ENCODE data around the gene GPR68.
"Not testable (repeated sequence)": the region's sequence is repeated elsewhere in the genome, so short reads cannot be mapped to it uniquely, and the experiment has no call there.

GPR68 gene

GRCh38 chr14:91228112-91229004 is 16.1 kb downstream of the GPR68 start:
- H3K9me3 ChIP-seq (replicated peaks in 1 of 11): peaks cover 0 to 19% (median 7%) of the 10 kb centered on the region in 11 experiments; a peak in 13 of 22 replicates
- H3K4me3 ChIP-seq: peak overlapping the region in 1 of 10 experiments; percentile 23; a peak in 1 of 20 replicates
- TF ChIP-seq Cebpa-rat (IDR thresholded peaks at IDR 0.05): no peak
- H3K36me3 ChIP-seq: peaks cover 9 to 34% (median 17%) of the 10 kb centered on the region in 11 experiments; a peak in 20 of 22 replicates
- H3K27me3 ChIP-seq: no peaks in the 10 kb centered on the region
- H4K20me1 ChIP-seq: peaks cover 0 to 32% (median 18%) of the 10 kb centered on the region in 11 experiments; a peak in 16 of 22 replicates
- peak overlapping the region in 5 of 11 experiments; percentile 3 to 43 (median 12); a peak in 3 of 22 replicates for H3K9ac ChIP-seq
- H3K4me1 ChIP-seq: peaks cover 62 to 82% (median 74%) of the 10 kb centered on the region in 10 experiments
- peak overlapping the region; percentile 70 to 97 (median 89) for H3K4me2 ChIP-seq
- H3K27ac ChIP-seq: peak overlapping the region in 6 of 11 experiments; percentile 5 to 32 (median 26); a peak in 7 of 22 replicates

GRCh38 chr14:91227183-91227628 is 17.3 kb downstream of the GPR68 start:
- Histone ChIP-seq H3K4me1 (peaks cover 62 to 83% (median 77%) of the 10 kb centered on the region in 10 experiments), H3K4me3 (no peak overlapping the region), H3K9ac (no peak overlapping the region), H3K27me3 (no peaks in the 10 kb centered on the region), H3K36me3 (peaks cover 9 to 38% (median 23%) of the 10 kb centered on the region in 11 experiments; a peak in 20 of 22 replicates), H3K9me3 (replicated peaks in 1 of 11) (peaks cover 0 to 14% (median 7%) of the 10 kb centered on the region in 11 experiments; a peak in 11 of 22 replicates), H4K20me1 (peaks cover 0 to 32% (median 18%) of the 10 kb centered on the region in 11 experiments; a peak in 16 of 22 replicates), H3K27ac (no peak overlapping the region), H3K4me2 (peak overlapping the region; percentile 70 to 97 (median 89))
- TF ChIP-seq Cebpa-rat (IDR thresholded peaks at IDR 0.05): no peak

DNA sequence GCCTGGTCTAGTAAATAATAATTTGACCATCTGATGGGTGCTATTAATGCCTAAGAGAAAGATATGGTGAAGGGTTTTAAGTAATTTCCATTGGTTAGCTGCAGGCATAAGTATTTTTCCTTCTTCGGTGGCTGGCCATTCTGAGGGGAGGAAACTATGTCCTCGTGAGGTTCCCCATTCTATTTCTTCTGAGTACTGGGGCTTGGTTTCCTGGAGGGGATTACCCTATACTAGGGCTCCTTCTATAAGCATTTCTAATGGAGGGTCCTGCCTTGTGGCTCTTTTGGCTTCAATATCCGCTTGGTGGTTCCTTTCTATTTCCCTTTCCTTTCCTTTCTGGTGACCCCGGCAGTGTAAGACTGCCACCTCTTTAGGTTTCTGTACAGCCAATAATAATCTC is 18.1 kb downstream of the GPR68 start:
- H3K4me2 ChIP-seq: peak overlapping the region; percentile 70 to 97 (median 89); a peak in 18 of 22 replicates
- not testable (repeated sequence) for H3K4me3 ChIP-seq, H3K9ac ChIP-seq

DNA sequence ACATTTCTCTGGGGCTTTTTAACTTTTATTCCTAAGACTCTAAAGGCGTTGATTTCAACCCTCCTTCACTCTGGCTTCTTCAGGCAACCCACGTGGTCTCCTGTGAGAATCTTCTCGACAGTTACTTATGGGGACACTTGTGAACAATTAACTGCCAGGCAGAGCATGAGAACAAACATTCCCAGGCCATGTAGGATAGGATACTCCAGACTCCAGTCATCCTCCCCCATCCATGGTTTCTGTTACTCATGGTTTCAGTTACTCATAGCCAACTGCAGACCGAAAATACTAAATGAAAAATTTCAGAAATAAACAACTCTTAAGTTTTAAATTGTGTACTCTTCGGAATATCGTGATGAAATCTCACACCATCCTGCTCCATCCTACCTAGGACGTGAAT is 19.5 kb downstream of the GPR68 start:
- H3K4me3 ChIP-seq: no peak overlapping the region
- H3K27me3 ChIP-seq: no peaks in the 10 kb centered on the region
- H3K36me3 ChIP-seq: peaks cover 12 to 54% (median 39%) of the 10 kb centered on the region in 11 experiments; a peak in 20 of 22 replicates
- H3K9me3 ChIP-seq (replicated peaks in 1 of 11): peaks cover 0 to 4% (median 0%) of the 10 kb centered on the region in 11 experiments; a peak in 1 of 22 replicates
- H3K9ac ChIP-seq: no peak overlapping the region
- peaks cover 49 to 75% (median 64%) of the 10 kb centered on the region in 10 experiments for H3K4me1 ChIP-seq
- H3K27ac ChIP-seq: no peak overlapping the region
- no peak for TF ChIP-seq Cebpa-rat (IDR thresholded peaks at IDR 0.05)
- H3K4me2 ChIP-seq: no peak overlapping the region; a peak in 1 of 22 replicates
- peaks cover 0 to 30% (median 18%) of the 10 kb centered on the region in 11 experiments; a peak in 16 of 22 replicates for H4K20me1 ChIP-seq

More for the DNA sequence above, 18.1 kb downstream of the GPR68 start:
- not testable (repeated sequence) for H3K27ac ChIP-seq; H3K9me3 ChIP-seq (replicated peaks in 1 of 11); H3K27me3 ChIP-seq
- H4K20me1 ChIP-seq: peaks cover 0 to 32% (median 18%) of the 10 kb centered on the region in 11 experiments; a peak in 16 of 22 replicates
- peaks cover 11 to 43% (median 28%) of the 10 kb centered on the region in 11 experiments; a peak in 20 of 22 replicates for H3K36me3 ChIP-seq
- H3K4me1 ChIP-seq: peaks cover 55 to 77% (median 68%) of the 10 kb centered on the region in 10 experiments

DNA sequence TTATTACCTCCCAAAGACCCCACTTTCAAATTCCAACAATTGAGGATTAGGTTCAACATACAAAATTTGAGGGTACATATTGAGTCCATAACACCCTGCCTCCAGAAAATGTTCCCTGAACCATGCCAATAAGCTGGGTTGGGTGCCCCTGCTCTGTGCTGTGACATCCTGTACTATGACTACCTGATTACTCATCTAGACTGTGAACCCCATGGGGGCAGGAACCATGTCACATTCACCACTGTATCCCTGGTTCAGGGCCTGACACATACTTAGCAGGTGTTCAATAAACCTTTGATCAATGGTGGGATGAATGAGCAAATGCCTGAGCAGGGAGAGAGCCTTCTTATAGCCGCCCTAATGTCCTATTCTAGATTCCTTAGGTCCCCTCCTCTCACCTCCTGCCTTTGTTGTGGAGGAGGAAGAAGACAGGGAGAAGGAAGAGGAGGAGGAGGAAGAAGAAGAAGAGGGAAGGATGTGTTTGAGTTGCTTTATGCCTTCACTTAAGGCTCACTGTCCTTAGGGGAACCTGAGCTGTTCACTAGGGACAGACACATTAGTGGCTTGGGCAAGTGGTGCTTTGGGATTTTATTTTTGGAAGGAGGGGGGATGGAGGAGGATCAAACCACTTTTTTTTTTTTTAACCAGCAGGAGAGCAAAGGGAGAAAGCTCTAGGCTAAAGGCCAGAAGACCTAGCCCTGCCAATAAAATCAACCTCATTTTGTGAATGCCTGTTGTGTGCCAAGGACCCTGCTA is 21.3 kb downstream of the GPR68 start:
- Histone ChIP-seq H4K20me1 (peaks cover 0 to 21% (median 4%) of the 10 kb centered on the region in 11 experiments; a peak in 11 of 22 replicates), H3K27ac (no peak overlapping the region), H3K4me2 (peak overlapping the region in 9 of 11 experiments; percentile 8 to 49 (median 18); a peak in 9 of 22 replicates), H3K4me3 (no peak overlapping the region), H3K36me3 (peaks cover 12 to 72% (median 49%) of the 10 kb centered on the region in 11 experiments; a peak in 21 of 22 replicates), H3K9ac (no peak overlapping the region), H3K9me3 (replicated peaks in 1 of 11) (peaks cover 0 to 4% (median 0%) of the 10 kb centered on the region in 11 experiments; a peak in 1 of 22 replicates), H3K4me1 (peaks cover 33 to 58% (median 47%) of the 10 kb centered on the region in 10 experiments), H3K27me3 (no peaks in the 10 kb centered on the region)
- no peak for TF ChIP-seq Cebpa-rat (IDR thresholded peaks at IDR 0.05)

- H3K4me2 ChIP-seq: peak overlapping the region in 3 of 11 experiments; percentile 33 to 53 (median 48); a peak in 4 of 22 replicates
- H3K4me1 ChIP-seq: peaks cover 20 to 51% (median 36%) of the 10 kb centered on the region in 10 experiments
- no peak for TF ChIP-seq Cebpa-rat (IDR thresholded peaks at IDR 0.05)
- no peak overlapping the region for H3K9ac ChIP-seq
- no peak overlapping the region for H3K27ac ChIP-seq
- peaks cover 28 to 92% (median 58%) of the 10 kb centered on the region in 11 experiments for H3K36me3 ChIP-seq
- peaks cover 0 to 12% (median 0%) of the 10 kb centered on the region in 11 experiments; a peak in 2 of 22 replicates for H4K20me1 ChIP-seq
- peaks cover 0 to 4% (median 0%) of the 10 kb centered on the region in 11 experiments; a peak in 1 of 22 replicates for H3K9me3 ChIP-seq (replicated peaks in 1 of 11)
- H3K27me3 ChIP-seq: no peaks in the 10 kb centered on the region
- H3K4me3 ChIP-seq: no peak overlapping the region
Measured at GRCh38 chr14:91221270-91221669, 23.2 kb downstream of the GPR68 start.

DNA sequence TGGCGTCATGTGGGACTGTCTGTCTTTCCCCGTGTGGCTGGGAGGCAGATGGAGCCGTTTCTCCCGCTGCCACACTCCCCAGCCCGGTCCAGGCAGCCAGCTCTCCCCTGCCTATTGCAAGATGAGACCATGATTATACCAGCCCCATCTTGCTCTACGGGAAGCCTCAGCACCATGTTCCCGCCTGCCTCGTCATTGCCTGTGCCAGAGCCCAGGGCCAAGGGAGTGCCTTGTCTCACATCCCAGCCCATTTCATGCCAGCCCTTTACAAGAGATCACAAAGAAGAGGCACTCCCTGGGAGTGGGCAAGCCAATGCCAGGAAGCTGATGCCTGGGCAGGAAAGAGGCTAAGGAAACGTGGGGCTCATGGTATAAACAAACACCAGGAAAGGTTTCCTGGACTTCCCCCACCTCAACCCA is 23.9 kb downstream of the GPR68 start:
- H3K9me3 ChIP-seq (replicated peaks in 1 of 11): peaks cover 0 to 4% (median 0%) of the 10 kb centered on the region in 11 experiments; a peak in 1 of 22 replicates
- no peak overlapping the region for H3K27ac ChIP-seq
- H3K36me3 ChIP-seq: peaks cover 34 to 98% (median 65%) of the 10 kb centered on the region in 11 experiments
- peaks cover 0 to 12% (median 0%) of the 10 kb centered on the region in 11 experiments; a peak in 2 of 22 replicates for H4K20me1 ChIP-seq
- H3K9ac ChIP-seq: no peak overlapping the region
- no peak overlapping the region for H3K4me3 ChIP-seq
- H3K27me3 ChIP-seq: no peaks in the 10 kb centered on the region
- peaks cover 16 to 47% (median 32%) of the 10 kb centered on the region in 10 experiments for H3K4me1 ChIP-seq
- peak overlapping the region in 9 of 11 experiments; percentile 15 to 53 (median 30); a peak in 13 of 22 replicates for H3K4me2 ChIP-seq
- TF ChIP-seq Cebpa-rat (IDR thresholded peaks at IDR 0.05): no peak
